NCI-H82 treated with DMSO at 0.1 percent for 48 hours (cell line): ENCODE results near the gene OR1E1.
"Not testable (repeated sequence)": the region's sequence is repeated elsewhere in the genome, so short reads cannot be mapped to it uniquely, and the experiment has no call there.

Source experiments
- DNase-seq: peaks from one replicate; lab custom pipeline; 2025; ENCODE audit not compliant: unreplicated experiment; lab: John Stamatoyannopoulos, UW

Gene OR1E1

GRCh38 chr17:3398310-3398709 lies at the start of gene OR1E1:
Gene OR1E1, minus strand, starts transcription at chr17:3398410. Its CDS starts 0 bp downstream, at chr17:3398410.
- no peak for DNase-seq

- DNase-seq = no peak
These were observed 49.4 kb upstream of the OR1E1 start for GRCh38 chr17:3447625-3448024.

GRCh38 chr17:3440451-3440850 lies 42.2 kb upstream of the OR1E1 start:
- DNase-seq = no peak

- no peak for DNase-seq
These were observed 40.2 kb upstream of the OR1E1 start for GRCh38 chr17:3438368-3438767.

GRCh38 chr17:3433741-3434140 lies 35.5 kb upstream of the OR1E1 start, which contains the start of gene OR1E2:
Gene OR1E2, minus strand, starts transcription at chr17:3433841. Its CDS starts 0 bp downstream, at chr17:3433841.
- DNase-seq = no peak

- DNase-seq = not testable (repeated sequence)
These were observed 35.0 kb upstream of the OR1E1 start for GRCh38 chr17:3433215-3433614.

GRCh38 chr17:3418222-3418621 lies 20.0 kb upstream of the OR1E1 start:
- DNase-seq = no peak

GRCh38 chr17:3415610-3416009 lies 17.4 kb upstream of the OR1E1 start:
- DNase-seq = no peak

GRCh38 chr17:3412216-3412615 lies 14.0 kb upstream of the OR1E1 start:
- DNase-seq = not testable (repeated sequence)

GRCh38 chr17:3411070-3411469 lies 12.9 kb upstream of the OR1E1 start, which contains the start of gene OR3A3:
Gene OR3A3, plus strand, starts transcription at chr17:3411370.
- no peak for DNase-seq

- not testable (repeated sequence) for DNase-seq
These were observed 5.6 kb upstream of the OR1E1 start for GRCh38 chr17:3403856-3404255.

GRCh38 chr17:3401786-3402185 lies 3.6 kb upstream of the OR1E1 start:
- no peak for DNase-seq

GRCh38 chr17:3400055-3400454 lies 1.8 kb upstream of the OR1E1 start:
- DNase-seq = no peak

GRCh38 chr17:3397801-3398200 lies 409 bp downstream of the OR1E1 start:
- DNase-seq = not testable (repeated sequence)

- DNase-seq = no peak
These were observed 8.4 kb downstream of the OR1E1 start for GRCh38 chr17:3389791-3390190.

- no peak for DNase-seq
These were observed 12.1 kb downstream of the OR1E1 start, which contains the start of gene OR3A2 for GRCh38 chr17:3385869-3386816. Gene OR3A2, minus strand, starts transcription at chr17:3386308.

GRCh38 chr17:3381957-3382356 lies 16.3 kb downstream of the OR1E1 start:
- DNase-seq = no peak

GRCh38 chr17:3378321-3378720 lies 19.9 kb downstream of the OR1E1 start:
- no peak for DNase-seq

GRCh38 chr17:3371167-3371566 lies 27.0 kb downstream of the OR1E1 start:
- not testable (repeated sequence) for DNase-seq
